ENCODE measurements around the gene ZNF423. TPM values are rescaled to one million over a fixed set of nuclear protein-coding genes. Genes with fewer than 3 reads are reported as not detected.

The ZNF423 gene
- total RNA-seq, 1 donor from 2014 or later: 49.8 TPM

- Mint-ChIP-seq H3K4me3 (ENCODE audit: low read depth) (no peak overlapping the region), H3K4me1 (ENCODE audit: low read depth) (peaks cover under 1% of the 10 kb centered on the region), H3K36me3 (ENCODE audit: insufficient read depth) (peaks cover 1% of the 10 kb centered on the region), H3K27me3 (no peaks in the 10 kb centered on the region), H3K27ac (no peak overlapping the region), H3K9me3 (ENCODE audit: low read depth) (no peaks in the 10 kb centered on the region)
- no peak for DNase-seq (ENCODE audit: low spot score, unreplicated experiment)
- no peak for TF ChIP-seq CTCF (IDR thresholded peaks at IDR 0.05; ENCODE audit: unreplicated experiment)
Observed at GRCh38 chr16:49498666-49499413, 357.1 kb downstream of the ZNF423 start.

GRCh38 chr16:49498264-49498663 is 357.6 kb downstream of the ZNF423 start:
- H3K4me3 Mint-ChIP-seq (ENCODE audit: low read depth): no peak overlapping the region
- DNase-seq (ENCODE audit: low spot score, unreplicated experiment): no peak
- H3K27ac Mint-ChIP-seq: no peak overlapping the region
- no peaks in the 10 kb centered on the region for H3K4me1 Mint-ChIP-seq (ENCODE audit: low read depth)
- H3K27me3 Mint-ChIP-seq: no peaks in the 10 kb centered on the region
- peaks cover 1% of the 10 kb centered on the region for H3K36me3 Mint-ChIP-seq (ENCODE audit: insufficient read depth)
- no peak for TF ChIP-seq CTCF (IDR thresholded peaks at IDR 0.05; ENCODE audit: unreplicated experiment)
- no peaks in the 10 kb centered on the region for H3K9me3 Mint-ChIP-seq (ENCODE audit: low read depth)

GRCh38 chr16:49497466-49497865 is 358.4 kb downstream of the ZNF423 start:
- Mint-ChIP-seq H3K27ac (no peak overlapping the region), H3K27me3 (no peaks in the 10 kb centered on the region), H3K9me3 (ENCODE audit: low read depth) (no peaks in the 10 kb centered on the region), H3K4me1 (ENCODE audit: low read depth) (no peaks in the 10 kb centered on the region), H3K36me3 (ENCODE audit: insufficient read depth) (peaks cover 1% of the 10 kb centered on the region), H3K4me3 (ENCODE audit: low read depth) (no peak overlapping the region)
- DNase-seq (ENCODE audit: low spot score, unreplicated experiment): no peak
- TF ChIP-seq CTCF (IDR thresholded peaks at IDR 0.05; ENCODE audit: unreplicated experiment): no peak

GRCh38 chr16:49496656-49497055 is 359.3 kb downstream of the ZNF423 start:
- no peaks in the 10 kb centered on the region for H3K9me3 Mint-ChIP-seq (ENCODE audit: low read depth)
- peaks cover 1% of the 10 kb centered on the region for H3K36me3 Mint-ChIP-seq (ENCODE audit: insufficient read depth)
- no peaks in the 10 kb centered on the region for H3K4me1 Mint-ChIP-seq (ENCODE audit: low read depth)
- no peak overlapping the region for H3K27ac Mint-ChIP-seq
- DNase-seq (ENCODE audit: low spot score, unreplicated experiment): no peak
- TF ChIP-seq CTCF (IDR thresholded peaks at IDR 0.05; ENCODE audit: unreplicated experiment): no peak
- H3K4me3 Mint-ChIP-seq (ENCODE audit: low read depth): no peak overlapping the region
- H3K27me3 Mint-ChIP-seq: no peaks in the 10 kb centered on the region

- no peak for DNase-seq (ENCODE audit: low spot score, unreplicated experiment)
- TF ChIP-seq CTCF (IDR thresholded peaks at IDR 0.05; ENCODE audit: unreplicated experiment): no peak
- Mint-ChIP-seq H3K4me1 (ENCODE audit: low read depth) (no peaks in the 10 kb centered on the region), H3K36me3 (ENCODE audit: insufficient read depth) (peaks cover 3% of the 10 kb centered on the region), H3K4me3 (ENCODE audit: low read depth) (no peak overlapping the region), H3K9me3 (ENCODE audit: low read depth) (no peaks in the 10 kb centered on the region), H3K27me3 (no peaks in the 10 kb centered on the region), H3K27ac (no peak overlapping the region)
Observed at GRCh38 chr16:49495596-49496355, 360.1 kb downstream of the ZNF423 start.
